Suprapubic skin (tissue), 4 donors: ENCODE measurements around the gene FAM241A. TPM values are rescaled to one million over a fixed set of nuclear protein-coding genes. Genes with fewer than 3 reads are reported as not detected.

Source experiments
- DNase-seq, 2 donors: peaks; one replicate each; pipeline ENCODE4 v3.0.0-alpha.2; 2019; ENCODE audit warnings: low spot score in 2 of 2
- H3K27ac ChIP-seq: fragments of 200-600 bp; sonication (generic); one replicate; pipeline ENCODE4 v1.5.1; 2019
- H3K27me3 ChIP-seq: fragments of 200-600 bp; sonication (generic); one replicate; pipeline ENCODE4 v1.5.1; 2019
- H3K36me3 ChIP-seq: fragments of 200-600 bp; sonication (generic); one replicate; pipeline ENCODE4 v1.5.1; 2019
- H3K4me1 ChIP-seq: fragments of 200-600 bp; sonication (generic); one replicate; pipeline ENCODE4 v1.5.1; 2019
- H3K4me3 ChIP-seq: fragments of 200-600 bp; sonication (generic); one replicate; pipeline ENCODE4 v1.5.1; 2019; ENCODE audit warnings: mild to moderate bottlenecking
- H3K9me3 ChIP-seq: fragments of 200-600 bp; sonication (generic); one replicate; pipeline ENCODE4 v1.5.1; 2019
- EP300 ChIP-seq: sonication (generic); formaldehyde crosslinking; IDR thresholded peaks from one replicate; pipeline ENCODE4 v1.6.1; 2017; ENCODE audit warnings: antibody characterized with exemption
- POLR2A ChIP-seq, 2 donors: fragments of 450-650 bp; IDR thresholded peaks; one replicate each; pipeline ENCODE4 v1.6.1; 2017; ENCODE audit warnings: antibody characterized with exemption in 2 of 2, mild to moderate bottlenecking in 2 of 2, moderate library complexity in 2 of 2
- POLR2AphosphoS5 ChIP-seq, 3 donors: sonication (generic); formaldehyde crosslinking; IDR thresholded peaks; one replicate each; pipeline ENCODE4 v1.6.1; 2017; ENCODE audit warnings: antibody characterized with exemption in 3 of 3
- WGBS: methylation state at CpG from one replicate; pipeline ENCODE4 v1.1.5; 2018; 5-methylcytosine and 5-hydroxymethylcytosine counted together
- total RNA-seq, 4 donors: library from RNA; depleted of rRNA; stranded (reverse); fragments of >200 nt; gene quantifications; one replicate each; pipeline ENCODE4 v1.1.0, GENCODE V29; 2016
- TF ChIP-seq, protein P1 (sequence below), 2 donors: fragments of 200-600 bp in 1 of 2; fragments of 450-650 bp in 1 of 2; sonication (generic) in 1 of 2; IDR thresholded peaks; one replicate each; pipeline ENCODE4 v1.5.1; 2016 to 2019; ENCODE audit warnings: antibody characterized with exemption in 2 of 2, mild to moderate bottlenecking in 1 of 2, moderate library complexity in 1 of 2

FAM241A gene
- total RNA-seq, 4 donors from 2014 or later, result 2.8 to 3.7 (median 3.4) TPM

DNA sequence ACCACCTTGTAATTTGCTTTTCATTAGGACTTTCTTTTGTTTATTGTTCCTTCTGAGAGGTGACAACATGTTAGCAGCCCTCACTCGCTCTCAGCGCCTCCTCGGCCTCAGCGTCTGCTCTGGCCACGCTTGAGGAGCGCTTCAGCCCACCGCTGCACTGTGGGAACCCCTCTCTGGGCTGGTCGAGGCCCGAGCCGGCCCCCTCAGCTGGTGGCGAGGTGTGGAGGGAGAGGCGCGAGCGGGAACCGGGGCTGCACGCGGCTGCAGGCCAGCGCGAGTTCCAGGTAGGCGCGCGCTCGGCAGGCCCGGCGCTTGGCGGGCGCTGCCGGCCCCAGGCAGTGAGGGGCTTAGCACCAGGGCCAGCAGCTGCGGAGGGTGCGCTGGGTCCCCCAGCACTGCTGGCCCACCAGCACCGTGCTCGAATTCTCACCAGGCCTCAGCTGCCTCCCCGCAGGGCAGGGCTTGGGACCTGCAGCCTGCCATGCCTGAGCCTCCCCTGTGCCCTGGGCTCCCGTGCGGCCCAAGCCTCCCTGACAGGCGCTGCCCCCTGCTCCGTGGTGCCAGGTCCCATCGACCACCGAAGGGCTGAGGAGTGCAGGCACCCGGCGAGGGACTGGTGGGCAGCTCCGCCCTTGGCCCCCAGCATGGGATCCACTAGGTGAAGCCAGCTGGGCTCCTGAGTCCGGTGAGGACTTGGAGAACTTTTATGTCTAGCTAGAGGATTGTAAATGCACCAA is 77.1 kb downstream of the FAM241A start:
- no peaks in the 10 kb centered on the region for H3K9me3 ChIP-seq
- no peak overlapping the region for H3K4me3 ChIP-seq
- no peaks in the 10 kb centered on the region for H3K36me3 ChIP-seq
- TF ChIP-seq EP300 (no peak), POLR2A (IDR thresholded peaks at IDR 0.05) (no peak), POLR2AphosphoS5 (IDR thresholded peaks at IDR 0.05) (no peak)
- TF ChIP-seq, protein P1, sequence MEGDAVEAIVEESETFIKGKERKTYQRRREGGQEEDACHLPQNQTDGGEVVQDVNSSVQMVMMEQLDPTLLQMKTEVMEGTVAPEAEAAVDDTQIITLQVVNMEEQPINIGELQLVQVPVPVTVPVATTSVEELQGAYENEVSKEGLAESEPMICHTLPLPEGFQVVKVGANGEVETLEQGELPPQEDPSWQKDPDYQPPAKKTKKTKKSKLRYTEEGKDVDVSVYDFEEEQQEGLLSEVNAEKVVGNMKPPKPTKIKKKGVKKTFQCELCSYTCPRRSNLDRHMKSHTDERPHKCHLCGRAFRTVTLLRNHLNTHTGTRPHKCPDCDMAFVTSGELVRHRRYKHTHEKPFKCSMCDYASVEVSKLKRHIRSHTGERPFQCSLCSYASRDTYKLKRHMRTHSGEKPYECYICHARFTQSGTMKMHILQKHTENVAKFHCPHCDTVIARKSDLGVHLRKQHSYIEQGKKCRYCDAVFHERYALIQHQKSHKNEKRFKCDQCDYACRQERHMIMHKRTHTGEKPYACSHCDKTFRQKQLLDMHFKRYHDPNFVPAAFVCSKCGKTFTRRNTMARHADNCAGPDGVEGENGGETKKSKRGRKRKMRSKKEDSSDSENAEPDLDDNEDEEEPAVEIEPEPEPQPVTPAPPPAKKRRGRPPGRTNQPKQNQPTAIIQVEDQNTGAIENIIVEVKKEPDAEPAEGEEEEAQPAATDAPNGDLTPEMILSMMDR (IDR thresholded peaks at IDR 0.05), result no peak
- WGBS, result 97% methylated on average over 40 of the region's 43 CpGs
- no peak for DNase-seq
- no peaks in the 10 kb centered on the region for H3K4me1 ChIP-seq
- no peak overlapping the region for H3K27ac ChIP-seq
- no peaks in the 10 kb centered on the region for H3K27me3 ChIP-seq

DNA sequence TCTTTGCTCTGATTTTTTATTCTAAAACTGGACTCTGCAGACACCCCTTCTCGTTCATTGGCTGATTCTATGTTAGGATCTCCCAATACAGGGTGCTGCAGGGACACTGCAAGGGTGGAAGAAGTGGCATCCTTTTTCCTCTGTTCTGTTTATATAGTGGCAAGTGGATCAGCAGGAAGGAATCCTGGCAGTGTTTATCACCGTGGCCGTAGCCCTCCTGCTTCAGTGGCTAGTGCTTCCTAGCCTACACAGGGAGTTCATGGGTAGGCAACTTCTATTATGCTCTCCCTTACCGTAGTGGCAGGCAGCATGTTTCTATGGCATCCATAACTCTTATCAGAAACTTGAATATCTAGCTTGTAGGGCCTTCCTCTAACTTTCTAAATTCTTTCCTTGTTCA is 79.9 kb downstream of the FAM241A start:
- Histone ChIP-seq H3K4me1 (peaks cover 2% of the 10 kb centered on the region), H3K27ac (no peak overlapping the region), H3K36me3 (no peaks in the 10 kb centered on the region), H3K27me3 (no peaks in the 10 kb centered on the region), H3K9me3 (no peaks in the 10 kb centered on the region), H3K4me3 (no peak overlapping the region)
- TF ChIP-seq, protein P1 (IDR thresholded peaks at IDR 0.05), result no peak
- TF ChIP-seq EP300, result no peak
- DNase-seq, result no peak
- 69% methylated on average over 4 of the region's 4 CpGs for WGBS

DNA sequence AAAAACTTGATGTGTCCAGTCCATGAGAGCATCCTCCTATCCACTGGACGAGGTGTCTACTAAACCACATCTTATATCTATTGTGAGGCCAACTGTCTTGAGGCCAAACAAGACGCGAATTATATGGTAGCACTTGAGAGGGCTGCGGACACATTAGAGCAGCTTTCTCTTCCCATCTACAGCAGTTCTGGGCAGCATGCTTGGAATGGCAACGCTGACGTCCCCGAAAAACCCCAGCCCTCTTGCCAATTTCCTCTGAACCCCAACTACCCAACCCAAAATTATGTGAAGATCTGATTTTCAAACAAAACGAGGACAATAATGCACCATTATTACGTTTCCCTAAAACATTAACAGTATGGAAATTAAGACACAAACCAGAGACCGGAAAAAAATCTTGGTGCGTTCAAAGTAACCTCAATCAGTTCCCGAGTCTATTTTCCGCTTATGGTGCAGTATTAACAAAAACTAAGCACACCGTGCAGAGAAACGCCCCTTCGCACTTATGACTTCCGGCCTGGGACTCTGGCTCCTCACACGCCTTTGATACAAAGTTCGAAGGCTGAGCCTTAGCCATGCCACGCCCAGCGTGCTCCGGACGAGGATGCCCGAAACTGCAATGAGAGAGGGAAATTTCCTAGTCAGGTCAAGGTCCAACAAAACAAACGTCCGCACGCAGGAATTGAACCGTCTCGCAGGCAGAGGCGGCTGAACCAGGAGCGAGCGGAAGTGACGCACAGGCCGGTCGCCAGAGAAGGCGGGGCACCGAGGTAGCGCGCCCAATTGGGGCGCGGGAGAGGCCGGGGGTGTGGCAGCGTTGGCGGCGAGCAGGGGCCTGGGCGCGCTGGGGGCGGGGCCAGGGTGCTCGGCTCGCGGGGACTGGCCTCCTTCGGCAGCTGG is 85.9 kb downstream of the FAM241A start:
- under 1% methylated on average over 30 of the region's 52 CpGs for WGBS
- TF ChIP-seq POLR2AphosphoS5 (IDR thresholded peaks at IDR 0.05), result peak in 2 of 3 donors; percentile 16 to 78
- TF ChIP-seq, protein P1 (IDR thresholded peaks at IDR 0.05), result no peak
- H3K27me3 ChIP-seq, result no peaks in the 10 kb centered on the region
- peak overlapping the region; percentile 94 for H3K27ac ChIP-seq
- no peaks in the 10 kb centered on the region for H3K36me3 ChIP-seq
- H3K9me3 ChIP-seq, result no peaks in the 10 kb centered on the region
- H3K4me3 ChIP-seq, result peak overlapping the region; percentile 81
- DNase-seq, result peak; percentile 98
- peaks cover 38% of the 10 kb centered on the region for H3K4me1 ChIP-seq

DNA sequence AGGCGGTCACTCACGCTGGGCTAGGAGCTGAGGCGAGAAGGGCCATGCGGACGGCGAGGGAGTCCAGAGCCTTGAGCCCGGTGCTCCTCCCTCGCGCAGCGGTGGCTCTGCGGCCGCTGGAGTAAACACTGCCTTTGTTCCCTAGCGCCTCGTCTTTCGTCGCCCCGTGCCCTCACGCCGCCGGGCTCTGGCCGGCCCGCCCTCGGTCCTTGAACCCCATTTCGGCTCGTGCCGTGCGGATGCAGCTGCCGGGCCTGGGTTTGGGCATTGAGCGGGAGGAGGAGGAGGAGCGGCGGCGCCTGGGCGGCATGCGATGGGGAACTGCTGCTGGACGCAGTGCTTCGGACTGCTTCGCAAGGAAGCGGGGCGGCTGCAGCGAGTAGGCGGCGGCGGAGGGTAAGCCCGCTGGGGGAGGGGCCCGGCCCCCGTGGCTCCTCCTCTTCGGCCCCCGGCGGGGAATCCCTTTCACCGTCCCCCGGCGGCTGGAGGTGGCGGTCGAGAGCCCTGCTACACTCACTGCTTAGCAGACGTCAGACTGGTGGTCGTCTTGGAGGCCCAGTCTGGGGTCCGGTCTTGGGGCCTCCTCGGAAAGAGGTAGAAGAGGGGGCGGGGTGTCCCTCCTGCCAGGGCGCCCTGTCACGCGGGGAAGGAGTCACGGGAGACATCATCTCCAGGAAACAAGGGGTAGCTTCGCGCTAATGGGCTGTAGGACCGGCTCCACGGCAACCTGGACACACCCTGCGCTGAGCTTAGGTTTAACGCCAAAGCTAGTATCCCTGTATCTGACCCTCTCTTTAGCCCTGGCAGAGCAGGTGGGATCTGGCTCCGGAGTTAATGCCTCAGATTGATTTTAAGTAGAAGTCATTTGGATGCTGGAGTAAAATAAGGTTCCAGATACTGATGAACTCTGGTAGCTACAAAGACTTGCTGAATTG is 86.8 kb downstream of the FAM241A start, which contains the start of gene AP1AR:
TSS of gene AP1AR (plus strand) at position 9 of the 935 bp plus-strand sequence. CDS start at position 314, 305 bp downstream.
- H3K9me3 ChIP-seq, result no peaks in the 10 kb centered on the region
- peak within 1 kb of the TSS; percentile 94 for H3K27ac ChIP-seq
- H3K4me1 ChIP-seq, result peaks cover 38% of the 10 kb centered on the region
- peak within 1 kb of the TSS; percentile 81 for H3K4me3 ChIP-seq
- H3K36me3 ChIP-seq, result no peaks in the 10 kb centered on the region
- WGBS, result 0% methylated on average over 9 of the region's 70 CpGs
- TF ChIP-seq EP300, result no peak
- peak in 1 of 2 donors; percentile 77 for TF ChIP-seq POLR2A (IDR thresholded peaks at IDR 0.05)
- TF ChIP-seq, protein P1 (IDR thresholded peaks at IDR 0.05), result peak in 1 of 2 donors; percentile 40
- peak in 1 of 3 donors; percentile 24 for TF ChIP-seq POLR2AphosphoS5 (IDR thresholded peaks at IDR 0.05)
- H3K27me3 ChIP-seq, result no peaks in the 10 kb centered on the region
- peak; percentile 92 to 93 for DNase-seq
